H1 (cell line): ENCODE results near the gene C16orf87. TPM values are rescaled to one million over a fixed set of nuclear protein-coding genes. Genes with fewer than 3 reads are reported as not detected.

Experiments
- CTCF ChIA-PET: fragments of 300-600 bp; sonication (Branson Sonifier 250); formaldehyde crosslinking; loops from one replicate; lab custom pipeline; 2021; ENCODE audit not compliant: partially characterized antibody; lab: Charles Lee
- POLR2A ChIA-PET: fragments of 300-600 bp; sonication (Branson Sonifier 250); formaldehyde crosslinking; loops from one replicate; lab custom pipeline; 2021; ENCODE audit warnings: inconsistent platforms; ENCODE audit not compliant: partially characterized antibody; lab: Charles Lee
- DNase-seq, 2 experiments: peaks; one replicate each; pipeline versions ENCODE4 v3.0.0 to v3.0.0-alpha.2; 2010 to 2022; ENCODE audit warnings: low spot score in 2 of 2, low read depth in 1 of 2, mixed read lengths in 1 of 2
- FAIRE-seq: peaks from 2 replicates; lab custom pipeline; 2011; peaks lifted over from hg19 to GRCh38; lab: Jason Lieb, UNC
- H2AFZ ChIP-seq: 2 replicates; pipeline ENCODE4 v1.8.1; 2012; ENCODE audit warnings: low read length, inconsistent platforms
- H2AK5ac ChIP-seq: 2 replicates; pipeline ENCODE4 v1.6.1; 2013; ENCODE audit warnings: low read depth, low read length
- H2BK120ac ChIP-seq: replicated peaks from 2 replicates; pipeline ENCODE3; 2013; ENCODE audit warnings: low read depth, low read length, inconsistent platforms
- H2BK12ac ChIP-seq: 2 replicates; pipeline ENCODE4 v1.6.1; 2013; ENCODE audit warnings: low read depth, low read length
- H2BK15ac ChIP-seq: 2 replicates; pipeline ENCODE4 v1.6.1; 2013; ENCODE audit warnings: low read length
- H2BK20ac ChIP-seq: 2 replicates; pipeline ENCODE4 v1.6.1; 2013; ENCODE audit warnings: low read length
- H2BK5ac ChIP-seq: 2 replicates; pipeline ENCODE4 v1.6.1; 2013; ENCODE audit warnings: low read depth, low read length
- H3K14ac ChIP-seq: 2 replicates; pipeline ENCODE4 v1.6.1; 2013; ENCODE audit warnings: inconsistent platforms; ENCODE audit not compliant: insufficient read length
- H3K18ac ChIP-seq: 2 replicates; pipeline ENCODE4 v1.6.1; 2013; ENCODE audit warnings: low read length; ENCODE audit errors: extremely low read depth
- H3K23ac ChIP-seq: 2 replicates; pipeline ENCODE4 v1.6.1; 2013; ENCODE audit warnings: inconsistent platforms; ENCODE audit not compliant: insufficient read length
- H3K23me2 ChIP-seq: 2 replicates; pipeline ENCODE4 v1.6.1; 2013; ENCODE audit warnings: low read depth, low read length
- H3K27ac ChIP-seq: 2 replicates; pipeline ENCODE4 v1.6.1; 2011; ENCODE audit warnings: low read depth, low read length, inconsistent platforms
- H3K27me3 ChIP-seq, 4 experiments: replicated peaks in 1 of 4; 1 replicate in 1 of 4; 2 replicates in 3 of 4; pipeline versions ENCODE4 v1.6.1 to v1.8.1; 2011 to 2013; ENCODE audit warnings: low read length in 3 of 4, mild to moderate bottlenecking in 3 of 4, inconsistent platforms in 2 of 4, mixed read lengths in 2 of 4, moderate library complexity in 1 of 4; ENCODE audit not compliant: control insufficient read depth in 3 of 4, insufficient read depth in 3 of 4; ENCODE audit errors: extremely low read depth in 1 of 4
- H3K36me3 ChIP-seq, 4 experiments: 2 replicates each; pipeline versions ENCODE4 v1.6.1 to v1.8.1; 2011 to 2013; ENCODE audit warnings: mild to moderate bottlenecking in 4 of 4, low read length in 3 of 4, moderate library complexity in 2 of 4, control low read depth in 1 of 4, inconsistent platforms in 1 of 4; ENCODE audit not compliant: insufficient read depth in 4 of 4, control insufficient read depth in 2 of 4
- H3K4ac ChIP-seq: replicated peaks from 2 replicates; pipeline ENCODE3; 2013; ENCODE audit warnings: low read length, low read depth, mixed read lengths, inconsistent platforms; ENCODE audit not compliant: insufficient read length
- H3K4me1 ChIP-seq, 4 experiments: replicated peaks in 1 of 4; 1 replicate in 1 of 4; 2 replicates in 3 of 4; pipeline versions ENCODE4 v1.6.1 to v1.8.1; 2011 to 2013; ENCODE audit warnings: low read length in 3 of 4, inconsistent platforms in 2 of 4, mixed read lengths in 1 of 4; ENCODE audit not compliant: insufficient read depth in 4 of 4, control insufficient read depth in 3 of 4
- H3K4me2 ChIP-seq, 2 experiments: 2 replicates each; pipeline versions ENCODE4 v1.6.1 to v1.8.1; 2011 to 2013; ENCODE audit warnings: low read depth in 2 of 2, low read length in 2 of 2, control low read depth in 1 of 2, inconsistent platforms in 1 of 2, mild to moderate bottlenecking in 1 of 2; ENCODE audit not compliant: insufficient read depth in 1 of 2
- H3K4me3 ChIP-seq, 4 experiments: fragments of 200-600, 300-600 bp in 1 of 4; sonication (generic), shearing (Covaris generic), sonication (Bioruptor Twin) in 1 of 4; 2 replicates each; pipeline versions ENCODE4 v1.5.1 to v1.8.1; 2011 to 2016; ENCODE audit warnings: low read length in 4 of 4, low read depth in 3 of 4, control low read depth in 2 of 4, inconsistent platforms in 2 of 4, mild to moderate bottlenecking in 2 of 4, mixed read lengths in 1 of 4, moderate library complexity in 1 of 4; ENCODE audit not compliant: insufficient read depth in 2 of 4; ENCODE audit errors: extremely low read depth in 1 of 4
- H3K56ac ChIP-seq: replicated peaks from 2 replicates; pipeline ENCODE3; 2013; ENCODE audit warnings: low read depth, mild to moderate bottlenecking, mixed read lengths, low read length, inconsistent platforms; ENCODE audit not compliant: insufficient read length
- H3K79me1 ChIP-seq: 2 replicates; pipeline ENCODE4 v1.6.1; 2013; ENCODE audit warnings: low read depth, low read length, control low read depth
- H3K79me2 ChIP-seq, 2 experiments: 2 replicates each; pipeline versions ENCODE4 v1.6.1 to v1.8.1; 2012 to 2013; ENCODE audit warnings: low read length in 2 of 2, mild to moderate bottlenecking in 2 of 2, inconsistent platforms in 1 of 2; ENCODE audit not compliant: insufficient read depth in 2 of 2, control insufficient read depth in 1 of 2
- H3K9ac ChIP-seq, 4 experiments: replicated peaks in 1 of 4; 1 replicate in 1 of 4; 2 replicates in 3 of 4; pipeline versions ENCODE4 v1.6.1 to v1.8.1; 2011 to 2013; ENCODE audit warnings: low read depth in 3 of 4, low read length in 3 of 4, control low read depth in 2 of 4, mild to moderate bottlenecking in 2 of 4, moderate library complexity in 2 of 4, inconsistent platforms in 1 of 4; ENCODE audit errors: extremely low read depth in 1 of 4
- H3K9me3 ChIP-seq, 2 experiments: 2 replicates each; pipeline versions ENCODE4 v1.6.1 to v1.8.1; 2012 to 2013; ENCODE audit warnings: mild to moderate bottlenecking in 2 of 2, moderate library complexity in 2 of 2, control low read depth in 1 of 2, inconsistent platforms in 1 of 2, low read depth in 1 of 2, low read length in 1 of 2, mixed read lengths in 1 of 2; ENCODE audit not compliant: insufficient read depth in 2 of 2
- H4K20me1 ChIP-seq, 2 experiments: replicated peaks in 1 of 2; 2 replicates each; pipeline versions ENCODE3 to v1.8.1; 2011 to 2013; ENCODE audit warnings: inconsistent platforms in 2 of 2, low read length in 2 of 2, mild to moderate bottlenecking in 1 of 2; ENCODE audit not compliant: insufficient read depth in 2 of 2, control insufficient read depth in 1 of 2
- H4K5ac ChIP-seq: 2 replicates; pipeline ENCODE4 v1.6.1; 2013; ENCODE audit warnings: low read length, low read depth, mixed read lengths, inconsistent platforms; ENCODE audit not compliant: insufficient read length
- H4K8ac ChIP-seq: 2 replicates; pipeline ENCODE4 v1.8.0; 2013; ENCODE audit warnings: mild to moderate bottlenecking, moderate library complexity, low read length, inconsistent platforms; ENCODE audit not compliant: insufficient read depth; ENCODE audit errors: extremely low read depth
- H4K91ac ChIP-seq: replicated peaks from 2 replicates; pipeline ENCODE3; 2013; ENCODE audit warnings: low read length, mixed read lengths, inconsistent platforms; ENCODE audit not compliant: insufficient read length
- CBX5 ChIP-seq: fragments of 300-800, 300-1000 bp; sonication (generic); IDR thresholded peaks from 2 replicates; pipeline ENCODE4 v1.7.1; 2016; ENCODE audit warnings: antibody characterized with exemption, low read length, low read depth
- FOSL1 ChIP-seq: IDR thresholded peaks from 2 replicates; pipeline ENCODE4 v1.6.1; 2011; ENCODE audit warnings: mild to moderate bottlenecking, low read depth, low read length, moderate library complexity; ENCODE audit not compliant: insufficient read depth
- NANOG ChIP-seq: IDR thresholded peaks from 2 replicates; pipeline ENCODE4 v1.6.1; 2011; ENCODE audit warnings: low read length, low read depth, mild to moderate bottlenecking, inconsistent platforms; ENCODE audit not compliant: insufficient read depth, poor library complexity, severe bottlenecking
- WGBS, 2 experiments: shearing (Covaris generic) in 1 of 2; methylation state at CpG; one replicate each; pipeline versions ENCODE4 v1.1.6 to v1.1.7; 2013 to 2015; ENCODE audit warnings: low lambda C conversion rate in 2 of 2, mixed read lengths in 2 of 2, inconsistent platforms in 1 of 2, low coverage in 1 of 2, missing lambda C conversion rate in 1 of 2; ENCODE audit not compliant: insufficient replicate concordance in 2 of 2, insufficient coverage in 1 of 2, insufficient read length in 1 of 2; ENCODE audit errors: extremely low coverage in 1 of 2, missing lambda C conversion rate in 1 of 2; 5-methylcytosine and 5-hydroxymethylcytosine counted together
- long read RNA-seq, 2 experiments: library from RNA in 1 of 2; library from capped mRNA in 1 of 2; stranded (forward); transcript quantifications; one replicate each; pipeline ENCODE4 v2.0.0, GENCODE V29; 2021; ENCODE audit warnings: inconsistent platforms in 1 of 2
- polyA minus RNA-seq, 3 experiments: library from RNA; depleted of rRNA, polyadenylated mRNA; stranded (reverse); fragments of >200 nt; gene quantifications; 1 replicate in 2 of 3; 2 replicates in 1 of 3; pipeline ENCODE4 v1.2.3, GENCODE V29; 2011
- polyA plus RNA-seq, 7 experiments: library from polyadenylated mRNA; depleted of rRNA in 3 of 7; stranded (reverse) in 5 of 7; unstranded in 2 of 7; fragments of >200 nt in 5 of 7; fragments of 200-250 nt in 2 of 7; gene quantifications; 1 replicate in 5 of 7; 2 replicates in 1 of 7; 4 replicates in 1 of 7; pipeline versions ENCODE4 v1.2.1 to v1.2.3, GENCODE V29; 2011 to 2013; ENCODE audit warnings: missing spikeins in 2 of 7, mixed read lengths in 2 of 7
- total RNA-seq: library from RNA; stranded (reverse); fragmentation: NEBNext Ultra II Directional; extraction: Animal tissue kit (Norgen Biotek cat#: 25700); gene quantifications from 2 replicates; pipeline ENCODE4 v1.2.1, GENCODE V29; 2021
- TF ChIP-seq, protein P1 (sequence below): IDR thresholded peaks from 2 replicates; pipeline ENCODE4 v1.6.1; 2012; ENCODE audit warnings: inconsistent platforms
- TF ChIP-seq, protein P2 (sequence below): IDR thresholded peaks from 2 replicates; pipeline ENCODE4 v1.6.1; 2012; ENCODE audit warnings: low read length, inconsistent platforms

Gene C16orf87, protein sequence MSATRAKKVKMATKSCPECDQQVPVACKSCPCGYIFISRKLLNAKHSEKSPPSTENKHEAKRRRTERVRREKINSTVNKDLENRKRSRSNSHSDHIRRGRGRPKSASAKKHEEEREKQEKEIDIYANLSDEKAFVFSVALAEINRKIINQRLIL
- 20.6 and 21.8 TPM in 2 replicates for total RNA-seq
- 3.4 and 4.8 TPM in 2 replicates for polyA plus RNA-seq (2011; rRNA removed)
- 9.5 TPM for polyA plus RNA-seq (2011; cell fraction: cytosol; rRNA removed)
- 2.4 TPM for polyA plus RNA-seq (2011; cell fraction: nucleus; rRNA removed)
- polyA plus RNA-seq (2012, experiment 1 of 2), result 8.4 to 16.0 TPM (median 9.2 TPM) in 4 replicates
- polyA plus RNA-seq (2012, experiment 2 of 2), result 2.7 TPM
- polyA plus RNA-seq (2013, experiment 1 of 2), result 13.2 TPM
- 14.2 TPM for polyA plus RNA-seq (2013, experiment 2 of 2)
- 4.4 and 5.6 TPM in 2 replicates for polyA minus RNA-seq (2011; rRNA and poly(A)+ RNA removed)
- 4.7 TPM for polyA minus RNA-seq (2011; cell fraction: cytosol; rRNA and poly(A)+ RNA removed)
- polyA minus RNA-seq (2011; cell fraction: nucleus; rRNA and poly(A)+ RNA removed), result 7.8 TPM
- long read RNA-seq, experiment 1, full-length matches to known transcripts, result 21 of 50 reads
- long read RNA-seq, experiment 1, partial matches to known transcripts, result 11 of 50 reads
- long read RNA-seq, experiment 1, other reads (novel, unspliced or antisense), result 18 of 50 reads
- long read RNA-seq, experiment 2, full-length matches to known transcripts, result 58 of 63 reads
- long read RNA-seq, experiment 2, partial matches to known transcripts, result 0 of 63 reads
- long read RNA-seq, experiment 2, other reads (novel, unspliced or antisense), result 5 of 63 reads

DNA sequence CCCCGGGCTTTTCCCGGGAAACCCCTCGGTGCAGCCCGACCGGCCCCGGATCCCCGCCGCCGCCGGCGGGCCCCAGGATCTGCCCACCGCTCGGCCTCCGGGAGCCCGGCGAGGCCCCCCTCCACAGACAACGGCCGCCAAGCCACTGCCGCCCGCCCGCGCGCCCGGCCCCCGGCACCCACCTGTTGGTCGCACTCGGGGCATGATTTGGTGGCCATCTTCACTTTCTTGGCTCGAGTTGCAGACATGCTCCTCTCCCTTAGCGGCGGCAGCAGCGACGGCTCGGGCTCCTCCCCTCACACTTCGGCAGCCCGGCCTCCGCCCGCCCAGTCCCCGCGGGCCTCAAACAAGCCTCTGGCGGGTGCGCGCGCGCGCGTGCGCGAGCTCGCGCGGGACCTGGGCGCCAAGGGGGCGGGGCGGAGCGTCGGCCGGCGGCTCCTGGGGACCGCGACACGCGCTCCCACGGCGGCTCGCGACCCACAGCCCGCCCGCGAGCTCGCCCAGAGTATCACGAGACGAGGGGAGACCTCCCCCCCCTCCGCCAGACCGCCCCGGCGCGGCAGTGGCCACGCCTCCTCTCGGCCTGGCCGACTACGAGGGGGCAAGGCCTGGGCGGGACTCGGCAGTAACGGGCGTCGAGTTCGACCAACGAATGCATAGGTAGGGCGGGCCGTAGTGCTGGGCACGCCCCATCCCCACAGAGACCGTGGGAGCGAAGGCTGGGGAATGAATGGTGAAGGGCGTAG is at the start of gene C16orf87:
C16orf87 (minus strand) TSS at position 279 of the 746 bp plus-strand sequence; CDS start at position 248, 31 bp downstream.
- no peak within 1 kb of the TSS for H2BK5ac ChIP-seq
- H3K23me2 ChIP-seq, result peaks cover 2% of the 10 kb centered on the region; the same call in 1 of the 2 replicates
- H3K14ac ChIP-seq, result no peak within 1 kb of the TSS
- H3K4me1 ChIP-seq, result peaks cover 0 to 2% (median 0%) of the 10 kb centered on the region in 4 experiments; a peak in 2 of 7 replicates
- peak within 1 kb of the TSS; percentile 77 to 100 (median 86) for H3K4me3 ChIP-seq
- H3K18ac ChIP-seq, result no peak within 1 kb of the TSS
- no peaks in the 10 kb centered on the region; a peak in 1 of 4 replicates for H3K9me3 ChIP-seq
- POLR2A ChIA-PET, result interaction anchor here (0.8 to 1.9 kb wide), 5 partner anchors 41 to 120 kb away, joined by 3 to 5 read pairs (median 3); no protein-coding TSS in a partner anchor
- DNase-seq (peak; percentile 57 to 92), FAIRE-seq (peak; percentile 32)
- H3K4me2 ChIP-seq, result peak within 1 kb of the TSS; percentile 71 to 75
- H2BK15ac ChIP-seq, result no peak within 1 kb of the TSS
- H2BK20ac ChIP-seq, result no peak within 1 kb of the TSS
- H3K9ac ChIP-seq, result peak within 1 kb of the TSS; percentile 72 to 96 (median 80)
- H4K5ac ChIP-seq, result peak within 1 kb of the TSS; percentile 54
- H3K27ac ChIP-seq, result peak within 1 kb of the TSS; percentile 62; the same call in 1 of the 2 replicates
- CTCF ChIA-PET, result no interaction called here
- H4K8ac ChIP-seq, result peak within 1 kb of the TSS; percentile 93
- no peak within 1 kb of the TSS for H4K91ac ChIP-seq
- no peaks in the 10 kb centered on the region for H3K27me3 ChIP-seq
- H2BK12ac ChIP-seq, result no peak within 1 kb of the TSS
- H3K79me1 ChIP-seq, result no peaks in the 10 kb centered on the region
- WGBS, 2 experiments, result 2% methylated on average over 46 of the region's 94 CpGs; no CpG with 5 or more reads in 1 of the 2 experiments
- H3K79me2 ChIP-seq, result peaks cover 0 to 40% of the 10 kb centered on the region in 2 experiments; a peak in 3 of 4 replicates
- H2BK120ac ChIP-seq, result no peak within 1 kb of the TSS
- H2AFZ ChIP-seq, result no peak within 1 kb of the TSS
- H3K56ac ChIP-seq, result peak within 1 kb of the TSS; percentile 46
- no peak within 1 kb of the TSS for H3K23ac ChIP-seq
- H3K36me3 ChIP-seq, result no peaks in the 10 kb centered on the region
- no peak within 1 kb of the TSS for H2AK5ac ChIP-seq
- no peaks in the 10 kb centered on the region for H4K20me1 ChIP-seq
- no peak within 1 kb of the TSS for H3K4ac ChIP-seq
- no peak for TF ChIP-seq CBX5
- TF ChIP-seq, protein P1, sequence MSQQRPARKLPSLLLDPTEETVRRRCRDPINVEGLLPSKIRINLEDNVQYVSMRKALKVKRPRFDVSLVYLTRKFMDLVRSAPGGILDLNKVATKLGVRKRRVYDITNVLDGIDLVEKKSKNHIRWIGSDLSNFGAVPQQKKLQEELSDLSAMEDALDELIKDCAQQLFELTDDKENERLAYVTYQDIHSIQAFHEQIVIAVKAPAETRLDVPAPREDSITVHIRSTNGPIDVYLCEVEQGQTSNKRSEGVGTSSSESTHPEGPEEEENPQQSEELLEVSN, result peak; percentile 35; the same call in 1 of the 2 replicates
- no peak for TF ChIP-seq FOSL1
- TF ChIP-seq, protein P2, sequence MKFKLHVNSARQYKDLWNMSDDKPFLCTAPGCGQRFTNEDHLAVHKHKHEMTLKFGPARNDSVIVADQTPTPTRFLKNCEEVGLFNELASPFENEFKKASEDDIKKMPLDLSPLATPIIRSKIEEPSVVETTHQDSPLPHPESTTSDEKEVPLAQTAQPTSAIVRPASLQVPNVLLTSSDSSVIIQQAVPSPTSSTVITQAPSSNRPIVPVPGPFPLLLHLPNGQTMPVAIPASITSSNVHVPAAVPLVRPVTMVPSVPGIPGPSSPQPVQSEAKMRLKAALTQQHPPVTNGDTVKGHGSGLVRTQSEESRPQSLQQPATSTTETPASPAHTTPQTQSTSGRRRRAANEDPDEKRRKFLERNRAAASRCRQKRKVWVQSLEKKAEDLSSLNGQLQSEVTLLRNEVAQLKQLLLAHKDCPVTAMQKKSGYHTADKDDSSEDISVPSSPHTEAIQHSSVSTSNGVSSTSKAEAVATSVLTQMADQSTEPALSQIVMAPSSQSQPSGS, result no peak
- TF ChIP-seq NANOG, result no peak
